Esophagus muscularis mucosa (tissue), 4 donors: ENCODE results near the gene SUMO2. TPM values are rescaled to one million over a fixed set of nuclear protein-coding genes. Genes with fewer than 3 reads are reported as not detected.
"Not testable (repeated sequence)": the region's sequence is repeated elsewhere in the genome, so short reads cannot be mapped to it uniquely, and the experiment has no call there.

ENCODE experiments used
- DNase-seq: peaks from one replicate; pipeline ENCODE4 v3.0.0-alpha.2; 2017; ENCODE audit errors: extremely low spot score
- H3K27ac ChIP-seq, 4 donors: fragments of 200-600 bp; sonication (generic); replicated peaks in 1 of 4; 1 replicate in 3 of 4; 2 replicates in 1 of 4; pipeline ENCODE4 v1.5.1; 2016 to 2019; ENCODE audit warnings: mild to moderate bottlenecking in 1 of 4
- H3K27me3 ChIP-seq, 4 donors: fragments of 200-600 bp; sonication (generic); one replicate each; pipeline versions ENCODE4 v1.5.1 to v1.6.0; 2016 to 2019
- H3K36me3 ChIP-seq, 4 donors: fragments of 200-600 bp; sonication (generic); one replicate each; pipeline ENCODE4 v1.5.1; 2016 to 2019
- H3K4me1 ChIP-seq, 4 donors: fragments of 200-600 bp; sonication (generic); one replicate each; pipeline ENCODE4 v1.5.1; 2016 to 2019
- H3K4me3 ChIP-seq, 4 donors: fragments of 200-600 bp; sonication (generic); 1 replicate in 2 of 4; 2 replicates in 2 of 4; pipeline ENCODE4 v1.5.1; 2016 to 2019; ENCODE audit warnings: mild to moderate bottlenecking in 4 of 4, moderate library complexity in 1 of 4
- H3K9me3 ChIP-seq, 4 donors: fragments of 200-600 bp; sonication (generic); 1 replicate in 3 of 4; 2 replicates in 1 of 4; pipeline ENCODE4 v1.5.1; 2016 to 2019
- CTCF ChIP-seq, 3 experiments: fragments of 200-600 bp in 2 of 3; fragments of 450-650 bp in 1 of 3; sonication (generic) in 2 of 3; IDR thresholded peaks; one replicate each; pipeline ENCODE4 v1.5.1; 2017 to 2019; ENCODE audit warnings: antibody characterized with exemption in 3 of 3, mild to moderate bottlenecking in 2 of 3, moderate library complexity in 1 of 3
- EP300 ChIP-seq: sonication (generic); formaldehyde crosslinking; IDR thresholded peaks from one replicate; pipeline ENCODE4 v1.6.1; 2017; ENCODE audit warnings: antibody characterized with exemption
- POLR2A ChIP-seq: fragments of 450-650 bp; IDR thresholded peaks from one replicate; pipeline ENCODE4 v1.6.1; 2017; ENCODE audit warnings: antibody characterized with exemption, moderate library complexity, mild to moderate bottlenecking, low read depth
- POLR2AphosphoS5 ChIP-seq, 2 donors: sonication (generic); formaldehyde crosslinking; IDR thresholded peaks; one replicate each; pipeline ENCODE4 v1.6.1; 2017; ENCODE audit warnings: antibody characterized with exemption in 2 of 2
- WGBS: methylation state at CpG from one replicate; pipeline ENCODE4 v1.1.5; 2018; 5-methylcytosine and 5-hydroxymethylcytosine counted together
- intact Hi-C: fragments of 100-400 bp; cut with DNase I; formaldehyde crosslinking; loops from one replicate; pipeline ENCODE4 v1.15.1; 2023
- total RNA-seq, 4 donors: library from RNA; depleted of rRNA; stranded (reverse); fragments of >200 nt; gene quantifications; one replicate each; pipeline versions ENCODE4 v1.1.0 to v1.2.1, GENCODE V29; 2016

The SUMO2 gene
- total RNA-seq, 4 donors from 2014 or later = 64.4 to 101 (median 80.0) TPM

GRCh38 chr17:75130059-75130631 is 52.6 kb downstream of the SUMO2 start:
- WGBS = 94% methylated on average over 5 of the region's 24 CpGs
- TF ChIP-seq CTCF (IDR thresholded peaks at IDR 0.05) (no peak), POLR2A (no peak), EP300 (no peak), POLR2AphosphoS5 (IDR thresholded peaks at IDR 0.05) (no peak)
- Histone ChIP-seq H3K27ac (peak overlapping the region; percentile 85 to 94 (median 90)), H3K9me3 (no peaks in the 10 kb centered on the region), H3K4me3 (peak overlapping the region; percentile 70 to 89 (median 85)), H3K27me3 (no peaks in the 10 kb centered on the region), H3K4me1 (peaks cover 10 to 30% (median 21%) of the 10 kb centered on the region in 4 donors), H3K36me3 (peaks cover 0 to 21% (median 19%) of the 10 kb centered on the region in 4 donors)
- DNase-seq = no peak
- intact Hi-C loops = loop anchor here (2.0 to 5.0 kb wide), 2 partner anchors 15 to 52 kb away; partner anchors contain the start of gene SUMO2

- DNase-seq = no peak
Measured at GRCh38 chr17:75129576-75129975, 53.2 kb downstream of the SUMO2 start.

GRCh38 chr17:75128694-75129505 is 53.9 kb downstream of the SUMO2 start:
- H3K36me3 ChIP-seq = peaks cover 0 to 20% (median 18%) of the 10 kb centered on the region in 4 donors
- no peaks in the 10 kb centered on the region for H3K27me3 ChIP-seq
- DNase-seq = no peak
- 90% methylated on average over 23 of the region's 33 CpGs for WGBS
- TF ChIP-seq EP300 (no peak), CTCF (IDR thresholded peaks at IDR 0.05) (no peak), POLR2A (no peak), POLR2AphosphoS5 (IDR thresholded peaks at IDR 0.05) (no peak)
- no peak overlapping the region for H3K4me3 ChIP-seq
- intact Hi-C loops = no loop called here
- no peak overlapping the region for H3K27ac ChIP-seq
- no peaks in the 10 kb centered on the region for H3K9me3 ChIP-seq
- peaks cover 18 to 42% (median 26%) of the 10 kb centered on the region in 4 donors for H3K4me1 ChIP-seq

More at GRCh38 chr17:75129576-75129975, 53.2 kb downstream of the SUMO2 start:
- Histone ChIP-seq H3K9me3 (no peaks in the 10 kb centered on the region), H3K4me3 (no peak overlapping the region), H3K27me3 (no peaks in the 10 kb centered on the region), H3K27ac (no peak overlapping the region), H3K36me3 (peaks cover 0 to 20% (median 18%) of the 10 kb centered on the region in 4 donors), H3K4me1 (peaks cover 16 to 36% (median 23%) of the 10 kb centered on the region in 4 donors)
- intact Hi-C loops = no loop called here
- TF ChIP-seq POLR2A (no peak), CTCF (IDR thresholded peaks at IDR 0.05) (no peak), EP300 (no peak)
- 90% methylated on average over 4 of the region's 9 CpGs for WGBS

GRCh38 chr17:75127936-75128335 is 54.8 kb downstream of the SUMO2 start:
- not testable (repeated sequence) for H3K27ac ChIP-seq
- WGBS = 92% methylated on average over 5 of the region's 5 CpGs
- H3K4me1 ChIP-seq = peaks cover 18 to 42% (median 27%) of the 10 kb centered on the region in 4 donors

GRCh38 chr17:75126954-75127353 is 55.8 kb downstream of the SUMO2 start:
- intact Hi-C loops = no loop called here
- H3K9me3 ChIP-seq = no peaks in the 10 kb centered on the region
- 85% methylated on average over 8 of the region's 8 CpGs for WGBS

More at GRCh38 chr17:75127936-75128335, 54.8 kb downstream of the SUMO2 start:
- DNase-seq, H3K9me3 ChIP-seq, intact Hi-C loops, H3K4me3 ChIP-seq, H3K27me3 ChIP-seq: not testable (repeated sequence)
- peaks cover 0 to 20% (median 18%) of the 10 kb centered on the region in 4 donors for H3K36me3 ChIP-seq

More at GRCh38 chr17:75126954-75127353, 55.8 kb downstream of the SUMO2 start:
- DNase-seq = no peak
- H3K4me1 ChIP-seq = peaks cover 13 to 36% (median 22%) of the 10 kb centered on the region in 4 donors
- H3K27ac ChIP-seq = no peak overlapping the region
- no peak overlapping the region for H3K4me3 ChIP-seq
- H3K36me3 ChIP-seq = peaks cover 0 to 20% (median 18%) of the 10 kb centered on the region in 4 donors
- TF ChIP-seq POLR2A = no peak
- no peak for TF ChIP-seq EP300
- no peak for TF ChIP-seq CTCF (IDR thresholded peaks at IDR 0.05)
- TF ChIP-seq POLR2AphosphoS5 (IDR thresholded peaks at IDR 0.05) = no peak
- H3K27me3 ChIP-seq = no peaks in the 10 kb centered on the region
